ENCODE measurements around the gene GDI1. TPM values are rescaled to one million over a fixed set of nuclear protein-coding genes. Genes with fewer than 3 reads are reported as not detected.
A peak's percentile ranks its signal among the peaks of the same experiment; 100 is the strongest.

The GDI1 gene
- total RNA-seq, 1 experiment from 2014 or later = 116 TPM

GRCh38 chrX:154486052-154486395 lies 49.1 kb downstream of the GDI1 start:
- peaks cover 14% of the 10 kb centered on the region for H3K79me2 ChIP-seq (ENCODE audit: low read depth)
- POLR2A ChIA-PET (ENCODE audit: unreplicated experiment) = interaction anchor here (0.6 kb wide), 1 partner anchor 117 kb away, joined by 6 read pairs; no protein-coding TSS in a partner anchor
- peaks cover 9% of the 10 kb centered on the region; the same call in 1 of the 2 replicates for H3F3A ChIP-seq (ENCODE audit: insufficient read depth, low read depth)
- peak in 1 of 2 experiments; percentile 51 for DNase-seq
- H3K9me3 ChIP-seq (ENCODE audit: insufficient read depth, low read depth) = no peaks in the 10 kb centered on the region
- intact Hi-C loops (cut with micrococcal nuclease; ENCODE audit: unreplicated experiment) = loop anchor here (5.0 kb wide), 1 partner anchor 89 kb away; the partner anchor contains the start of gene RPL10
- H3K9me2 ChIP-seq (ENCODE audit: insufficient read depth) = no peaks in the 10 kb centered on the region
- H3K27ac ChIP-seq = peak overlapping the region; percentile 9; the same call in 1 of the 2 replicates
- no TSS peak for BruUV-seq (replicated peaks)
- peak overlapping the region; percentile 69; the same call in 1 of the 2 replicates for H2AFZ ChIP-seq
- H4K20me1 ChIP-seq (ENCODE audit: insufficient read depth) = no peaks in the 10 kb centered on the region
- TF ChIP-seq, protein P1, sequence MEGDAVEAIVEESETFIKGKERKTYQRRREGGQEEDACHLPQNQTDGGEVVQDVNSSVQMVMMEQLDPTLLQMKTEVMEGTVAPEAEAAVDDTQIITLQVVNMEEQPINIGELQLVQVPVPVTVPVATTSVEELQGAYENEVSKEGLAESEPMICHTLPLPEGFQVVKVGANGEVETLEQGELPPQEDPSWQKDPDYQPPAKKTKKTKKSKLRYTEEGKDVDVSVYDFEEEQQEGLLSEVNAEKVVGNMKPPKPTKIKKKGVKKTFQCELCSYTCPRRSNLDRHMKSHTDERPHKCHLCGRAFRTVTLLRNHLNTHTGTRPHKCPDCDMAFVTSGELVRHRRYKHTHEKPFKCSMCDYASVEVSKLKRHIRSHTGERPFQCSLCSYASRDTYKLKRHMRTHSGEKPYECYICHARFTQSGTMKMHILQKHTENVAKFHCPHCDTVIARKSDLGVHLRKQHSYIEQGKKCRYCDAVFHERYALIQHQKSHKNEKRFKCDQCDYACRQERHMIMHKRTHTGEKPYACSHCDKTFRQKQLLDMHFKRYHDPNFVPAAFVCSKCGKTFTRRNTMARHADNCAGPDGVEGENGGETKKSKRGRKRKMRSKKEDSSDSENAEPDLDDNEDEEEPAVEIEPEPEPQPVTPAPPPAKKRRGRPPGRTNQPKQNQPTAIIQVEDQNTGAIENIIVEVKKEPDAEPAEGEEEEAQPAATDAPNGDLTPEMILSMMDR (conservative IDR thresholded peaks at IDR 0.05) = no peak
- no peak for TF ChIP-seq EZH2 (IDR thresholded peaks at IDR 0.05; ENCODE audit: low read depth)
- H3K27me3 ChIP-seq (ENCODE audit: insufficient read depth, low read depth) = no peaks in the 10 kb centered on the region
- no peaks in the 10 kb centered on the region for H3K36me3 ChIP-seq (ENCODE audit: low read depth)
- peak overlapping the region; percentile 69 for H3K4me3 ChIP-seq
- peak overlapping the region; percentile 88 for H3K4me2 ChIP-seq
- CTCF ChIA-PET = interaction anchor here (0.6 kb wide), 1 partner anchor 21 kb away, joined by 4 read pairs; no protein-coding TSS in a partner anchor
- H3K4me1 ChIP-seq (replicated peaks; ENCODE audit: insufficient read depth) = peaks cover 26% of the 10 kb centered on the region

GRCh38 chrX:154486396-154487207 lies 49.6 kb downstream of the GDI1 start, which contains the start of gene UBL4A:
Gene UBL4A, minus strand, starts transcription at chrX:154486615. Its CDS starts 31 bp downstream, at chrX:154486584.
- Histone ChIP-seq H3K9me3 (ENCODE audit: insufficient read depth, low read depth) (no peaks in the 10 kb centered on the region), H2AFZ (peak within 1 kb of the TSS; percentile 69; the same call in 1 of the 2 replicates), H3F3A (ENCODE audit: insufficient read depth, low read depth) (peaks cover 9% of the 10 kb centered on the region; the same call in 1 of the 2 replicates), H3K27ac (peak within 1 kb of the TSS; percentile 9; the same call in 1 of the 2 replicates), H3K4me3 (peak within 1 kb of the TSS; percentile 69), H3K27me3 (ENCODE audit: insufficient read depth, low read depth) (no peaks in the 10 kb centered on the region), H3K79me2 (ENCODE audit: low read depth) (peaks cover 14% of the 10 kb centered on the region), H3K4me2 (peak within 1 kb of the TSS; percentile 88), H3K4me1 (replicated peaks; ENCODE audit: insufficient read depth) (peaks cover 30% of the 10 kb centered on the region), H3K9me2 (ENCODE audit: insufficient read depth) (no peaks in the 10 kb centered on the region), H4K20me1 (ENCODE audit: insufficient read depth) (no peaks in the 10 kb centered on the region), H3K36me3 (ENCODE audit: low read depth) (no peaks in the 10 kb centered on the region)
- TF ChIP-seq, protein P1 (conservative IDR thresholded peaks at IDR 0.05) = no peak
- no peak for TF ChIP-seq EZH2 (IDR thresholded peaks at IDR 0.05; ENCODE audit: low read depth)
- BruUV-seq (replicated peaks) = no TSS peak
- ChIA-PET POLR2A (ENCODE audit: unreplicated experiment) (interaction anchor here (0.7 to 1.0 kb wide), 2 partner anchors 116 to 540 kb away, joined by 12 to 20 read pairs; no protein-coding TSS in a partner anchor), CTCF (interaction anchor here (0.6 kb wide), 1 partner anchor 21 kb away, joined by 4 read pairs; no protein-coding TSS in a partner anchor)
- DNase-seq = peak; percentile 50 to 93
- intact Hi-C loops (cut with micrococcal nuclease; ENCODE audit: unreplicated experiment) = loop anchor here (5.0 kb wide), 1 partner anchor 89 kb away; the partner anchor contains the start of gene RPL10

GRCh38 chrX:154487518-154488290 lies 50.8 kb downstream of the GDI1 start:
- Histone ChIP-seq H3K27ac (no peak overlapping the region), H3K4me3 (no peak overlapping the region), H3K4me1 (replicated peaks; ENCODE audit: insufficient read depth) (peaks cover 30% of the 10 kb centered on the region), H3K9me3 (ENCODE audit: insufficient read depth, low read depth) (no peaks in the 10 kb centered on the region), H3K4me2 (peak overlapping the region; percentile 57; the same call in 1 of the 2 replicates), H3K9me2 (ENCODE audit: insufficient read depth) (no peaks in the 10 kb centered on the region), H2AFZ (no peak overlapping the region), H4K20me1 (ENCODE audit: insufficient read depth) (no peaks in the 10 kb centered on the region), H3K79me2 (ENCODE audit: low read depth) (peaks cover 14% of the 10 kb centered on the region), H3K27me3 (ENCODE audit: insufficient read depth, low read depth) (no peaks in the 10 kb centered on the region), H3F3A (ENCODE audit: insufficient read depth, low read depth) (peaks cover 9% of the 10 kb centered on the region; the same call in 1 of the 2 replicates), H3K36me3 (ENCODE audit: low read depth) (no peaks in the 10 kb centered on the region)
- BruUV-seq (replicated peaks) = no TSS peak
- CTCF ChIA-PET = no interaction called here
- intact Hi-C loops (cut with micrococcal nuclease; ENCODE audit: unreplicated experiment) = loop anchor here (5.0 kb wide), 1 partner anchor 90 kb away; the partner anchor contains the start of gene RPL10
- POLR2A ChIA-PET (ENCODE audit: unreplicated experiment) = interaction anchor here (1.0 kb wide), 1 partner anchor 117 kb away, joined by 12 read pairs; no protein-coding TSS in a partner anchor
- TF ChIP-seq, protein P1 (conservative IDR thresholded peaks at IDR 0.05) = no peak
- no peak for TF ChIP-seq EZH2 (IDR thresholded peaks at IDR 0.05; ENCODE audit: low read depth)
- no peak for DNase-seq

All from PC-9 (cell line).